ENCODE measurements around the gene SPOCK1. TPM values are rescaled to one million over a fixed set of nuclear protein-coding genes. Genes with fewer than 3 reads are reported as not detected.

SPOCK1 gene
- total RNA-seq, 2 experiments from 2014 or later = not detected

DNA sequence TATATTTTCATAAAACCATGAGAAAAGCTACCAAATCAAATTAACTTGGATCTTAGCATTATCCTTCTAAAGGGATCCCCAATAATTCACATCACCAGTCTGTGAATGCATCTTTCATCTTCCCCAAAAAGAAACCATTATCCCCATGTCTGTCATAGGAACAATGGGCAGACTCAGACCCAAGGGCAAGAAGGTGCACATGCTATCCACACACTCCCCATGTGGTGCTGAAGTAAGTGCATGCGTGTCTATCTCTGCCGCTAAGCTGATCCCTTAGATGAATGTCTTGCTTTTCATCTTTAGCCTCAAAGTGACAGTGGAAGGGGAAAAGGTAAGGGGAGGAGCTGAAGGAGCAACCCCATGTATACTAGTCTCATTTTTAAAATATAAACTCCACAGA lies 10.2 kb downstream of the SPOCK1 start:
- DNase-seq (no peak), ATAC-seq (no peak)
- Mint-ChIP-seq H3K4me3 (no peak overlapping the region), H3K27me3 (ENCODE audit: low read depth) (peaks cover 3% of the 10 kb centered on the region), H3K36me3 (ENCODE audit: low read depth) (no peaks in the 10 kb centered on the region), H3K9me3 (ENCODE audit: insufficient read depth) (no peaks in the 10 kb centered on the region), H3K27ac (no peak overlapping the region), H3K4me1 (ENCODE audit: low read depth) (no peaks in the 10 kb centered on the region)
- ChIA-PET POLR2A (no interaction called here), CTCF (no interaction called here)

GRCh38 chr5:137488516-137488915 lies 10.6 kb downstream of the SPOCK1 start:
- CTCF ChIA-PET = no interaction called here
- Mint-ChIP-seq H3K27ac (no peak overlapping the region), H3K27me3 (ENCODE audit: low read depth) (no peaks in the 10 kb centered on the region), H3K36me3 (ENCODE audit: low read depth) (no peaks in the 10 kb centered on the region), H3K4me1 (ENCODE audit: low read depth) (no peaks in the 10 kb centered on the region), H3K9me3 (ENCODE audit: insufficient read depth) (no peaks in the 10 kb centered on the region), H3K4me3 (no peak overlapping the region)
- POLR2A ChIA-PET = no interaction called here
- DNase-seq = no peak
- no peak for ATAC-seq

- H3K27me3 Mint-ChIP-seq (ENCODE audit: low read depth) = no peaks in the 10 kb centered on the region
- POLR2A ChIA-PET = no interaction called here
- no peaks in the 10 kb centered on the region for H3K4me1 Mint-ChIP-seq (ENCODE audit: low read depth)
- no peak overlapping the region for H3K27ac Mint-ChIP-seq
- DNase-seq (no peak), ATAC-seq (no peak)
- H3K9me3 Mint-ChIP-seq (ENCODE audit: insufficient read depth) = no peaks in the 10 kb centered on the region
- no peaks in the 10 kb centered on the region for H3K36me3 Mint-ChIP-seq (ENCODE audit: low read depth)
- CTCF ChIA-PET = no interaction called here
- H3K4me3 Mint-ChIP-seq = no peak overlapping the region
Measured at GRCh38 chr5:137487600-137487999, 11.5 kb downstream of the SPOCK1 start.

GRCh38 chr5:137486707-137487106 lies 12.4 kb downstream of the SPOCK1 start:
- CTCF ChIA-PET = no interaction called here
- H3K9me3 Mint-ChIP-seq (ENCODE audit: insufficient read depth) = no peaks in the 10 kb centered on the region
- DNase-seq = no peak

DNA sequence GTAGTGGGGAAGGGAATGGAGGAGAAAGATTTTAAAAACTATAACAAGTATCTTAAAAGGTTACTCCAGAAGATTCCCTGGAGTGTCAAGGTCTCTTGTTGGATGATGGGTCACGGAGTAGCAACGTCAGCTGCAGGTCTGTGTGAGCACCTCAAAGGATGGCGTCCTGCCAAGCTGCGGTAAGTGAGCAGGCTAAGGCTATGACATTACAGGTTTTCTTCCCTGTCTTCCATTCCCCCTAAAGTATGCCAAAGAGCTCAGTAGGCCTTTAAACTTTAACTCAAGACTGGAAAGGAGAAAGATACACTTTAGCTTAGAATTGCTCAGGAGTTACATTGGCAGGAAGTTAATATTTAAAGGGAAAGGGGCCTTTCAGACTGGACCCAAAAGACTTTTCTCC lies 17.5 kb downstream of the SPOCK1 start:
- no peak overlapping the region for H3K27ac Mint-ChIP-seq
- ATAC-seq (no peak), DNase-seq (no peak)
- no peaks in the 10 kb centered on the region for H3K36me3 Mint-ChIP-seq (ENCODE audit: low read depth)
- H3K9me3 Mint-ChIP-seq (ENCODE audit: insufficient read depth) = no peaks in the 10 kb centered on the region
- H3K27me3 Mint-ChIP-seq (ENCODE audit: low read depth) = peaks cover 2% of the 10 kb centered on the region
- H3K4me3 Mint-ChIP-seq = no peak overlapping the region
- no peaks in the 10 kb centered on the region for H3K4me1 Mint-ChIP-seq (ENCODE audit: low read depth)
- POLR2A ChIA-PET = no interaction called here
- CTCF ChIA-PET = no interaction called here

More at GRCh38 chr5:137486707-137487106, 12.4 kb downstream of the SPOCK1 start:
- Mint-ChIP-seq H3K27ac (no peak overlapping the region), H3K4me3 (no peak overlapping the region), H3K27me3 (ENCODE audit: low read depth) (no peaks in the 10 kb centered on the region), H3K36me3 (ENCODE audit: low read depth) (no peaks in the 10 kb centered on the region), H3K4me1 (ENCODE audit: low read depth) (no peaks in the 10 kb centered on the region)
- POLR2A ChIA-PET = no interaction called here
- ATAC-seq = no peak

DNA sequence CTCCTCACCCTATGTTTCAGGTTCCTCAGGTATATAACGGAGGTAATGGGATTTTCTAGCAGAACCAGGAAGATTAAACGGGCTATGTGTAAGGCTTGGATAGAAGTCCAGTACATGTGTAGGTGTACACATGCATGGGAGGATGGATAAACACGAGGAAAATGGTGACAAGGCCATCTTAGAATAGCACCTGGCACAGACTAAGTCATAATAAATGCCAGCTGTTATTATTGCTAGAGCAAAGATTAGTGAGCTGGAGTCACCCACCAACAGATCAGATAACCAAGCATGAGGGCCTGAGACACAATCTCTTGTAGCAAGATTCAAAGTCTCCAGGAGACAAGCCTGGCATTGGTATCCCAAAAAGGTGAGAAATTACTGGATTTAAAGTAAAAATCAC lies 21.1 kb downstream of the SPOCK1 start:
- POLR2A ChIA-PET = no interaction called here
- no peaks in the 10 kb centered on the region for H3K36me3 Mint-ChIP-seq (ENCODE audit: low read depth)
- no peak overlapping the region for H3K27ac Mint-ChIP-seq
- no peaks in the 10 kb centered on the region for H3K4me1 Mint-ChIP-seq (ENCODE audit: low read depth)
- H3K4me3 Mint-ChIP-seq = no peak overlapping the region
- CTCF ChIA-PET = interaction anchor here (1.1 kb wide), 1 partner anchor 158 kb away, joined by 3 read pairs; no protein-coding TSS in a partner anchor
- ATAC-seq (no peak), DNase-seq (no peak)
- no peaks in the 10 kb centered on the region for H3K9me3 Mint-ChIP-seq (ENCODE audit: insufficient read depth)
- H3K27me3 Mint-ChIP-seq (ENCODE audit: low read depth) = peaks cover 5% of the 10 kb centered on the region

GRCh38 chr5:137470921-137471220 lies 28.3 kb downstream of the SPOCK1 start:
- POLR2A ChIA-PET = no interaction called here
- no peaks in the 10 kb centered on the region for H3K9me3 Mint-ChIP-seq (ENCODE audit: insufficient read depth)
- ATAC-seq (no peak), DNase-seq (no peak)
- CTCF ChIA-PET = no interaction called here
- H3K4me3 Mint-ChIP-seq = no peak overlapping the region
- no peaks in the 10 kb centered on the region for H3K4me1 Mint-ChIP-seq (ENCODE audit: low read depth)
- H3K27ac Mint-ChIP-seq = no peak overlapping the region
- no peaks in the 10 kb centered on the region for H3K36me3 Mint-ChIP-seq (ENCODE audit: low read depth)
- peaks cover 10% of the 10 kb centered on the region for H3K27me3 Mint-ChIP-seq (ENCODE audit: low read depth)

DNA sequence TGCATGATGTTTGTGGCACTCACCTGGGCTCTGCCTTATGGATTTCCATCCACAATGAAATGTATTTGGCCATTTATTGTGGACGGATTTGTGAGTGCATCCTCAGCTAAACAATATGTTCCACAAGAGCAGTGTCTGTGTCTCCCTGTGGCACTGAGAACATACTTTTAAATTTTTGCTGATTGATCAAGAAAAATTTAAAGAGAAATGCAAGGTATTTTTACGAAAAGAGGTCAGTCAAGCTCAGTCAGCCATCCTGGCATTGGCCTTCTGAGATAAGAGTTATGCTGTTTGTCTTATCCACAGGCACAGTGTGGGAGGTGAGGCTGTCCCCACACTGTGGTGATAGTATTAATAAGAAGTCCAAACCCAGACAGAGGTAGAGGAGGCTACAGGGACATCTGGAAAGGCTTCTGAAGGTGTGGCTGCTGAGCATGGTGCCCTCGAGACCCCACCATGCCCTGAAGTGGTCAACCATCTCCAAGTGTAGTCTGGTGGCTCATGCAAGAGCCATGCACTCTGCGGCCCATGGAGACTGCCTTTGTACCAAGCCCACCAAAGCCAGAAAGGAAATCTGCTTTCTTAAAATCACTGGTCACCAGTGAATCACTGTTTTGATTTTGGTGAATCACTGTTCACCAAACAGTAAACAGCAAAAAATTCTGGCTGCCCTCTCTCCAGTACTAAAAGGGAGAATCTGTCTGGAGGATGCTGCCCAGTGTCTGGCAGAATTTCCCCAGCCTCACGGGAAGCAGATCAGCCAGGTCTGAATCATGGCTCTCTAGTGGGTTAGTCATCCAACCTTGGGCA lies 28.8 kb downstream of the SPOCK1 start:
- no peak for DNase-seq
- Mint-ChIP-seq H3K4me1 (ENCODE audit: low read depth) (no peaks in the 10 kb centered on the region), H3K27me3 (ENCODE audit: low read depth) (peaks cover 15% of the 10 kb centered on the region), H3K9me3 (ENCODE audit: insufficient read depth) (no peaks in the 10 kb centered on the region), H3K36me3 (ENCODE audit: low read depth) (no peaks in the 10 kb centered on the region), H3K27ac (no peak overlapping the region), H3K4me3 (no peak overlapping the region)
- CTCF ChIA-PET = no interaction called here
- no peak for ATAC-seq
- POLR2A ChIA-PET = no interaction called here

- ATAC-seq (no peak), DNase-seq (no peak)
- ChIA-PET POLR2A (no interaction called here), CTCF (interaction anchor here (1.0 kb wide), 1 partner anchor 32 kb away, joined by 3 read pairs; no protein-coding TSS in a partner anchor)
- Mint-ChIP-seq H3K27me3 (ENCODE audit: low read depth) (peaks cover 15% of the 10 kb centered on the region), H3K4me1 (ENCODE audit: low read depth) (no peaks in the 10 kb centered on the region), H3K27ac (no peak overlapping the region), H3K36me3 (ENCODE audit: low read depth) (no peaks in the 10 kb centered on the region), H3K9me3 (ENCODE audit: insufficient read depth) (no peaks in the 10 kb centered on the region), H3K4me3 (no peak overlapping the region)
Measured at GRCh38 chr5:137466889-137467288, 32.2 kb downstream of the SPOCK1 start.

DNA sequence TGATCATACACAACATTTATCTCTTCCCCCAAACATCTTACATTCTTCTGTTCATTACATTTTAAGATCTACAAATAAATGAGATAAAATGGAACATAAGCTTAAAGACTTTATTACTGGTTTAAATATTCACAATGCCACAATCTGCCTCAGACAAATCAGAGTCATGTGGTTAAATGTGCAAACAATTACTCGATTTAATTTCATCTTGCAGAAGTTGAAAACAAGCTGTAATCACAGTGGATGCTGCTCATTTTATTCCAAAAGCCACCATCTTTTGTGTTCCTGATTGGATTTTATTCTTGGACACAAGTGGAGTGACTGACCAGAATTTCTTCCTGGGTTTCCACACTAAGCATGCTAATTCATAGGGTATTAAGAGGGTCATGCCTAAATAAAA lies 33.2 kb downstream of the SPOCK1 start:
- POLR2A ChIA-PET = no interaction called here
- H3K36me3 Mint-ChIP-seq (ENCODE audit: low read depth) = no peaks in the 10 kb centered on the region
- ATAC-seq (no peak), DNase-seq (no peak)
- H3K4me1 Mint-ChIP-seq (ENCODE audit: low read depth) = no peaks in the 10 kb centered on the region
- H3K4me3 Mint-ChIP-seq = no peak overlapping the region
- no peak overlapping the region for H3K27ac Mint-ChIP-seq
- H3K27me3 Mint-ChIP-seq (ENCODE audit: low read depth) = peaks cover 13% of the 10 kb centered on the region
- CTCF ChIA-PET = no interaction called here
- H3K9me3 Mint-ChIP-seq (ENCODE audit: insufficient read depth) = no peaks in the 10 kb centered on the region

- Mint-ChIP-seq H3K27me3 (ENCODE audit: low read depth) (peaks cover 9% of the 10 kb centered on the region), H3K27ac (no peak overlapping the region), H3K4me3 (no peak overlapping the region), H3K36me3 (ENCODE audit: low read depth) (no peaks in the 10 kb centered on the region), H3K4me1 (ENCODE audit: low read depth) (no peaks in the 10 kb centered on the region), H3K9me3 (ENCODE audit: insufficient read depth) (no peaks in the 10 kb centered on the region)
- ChIA-PET POLR2A (no interaction called here), CTCF (no interaction called here)
- DNase-seq (no peak), ATAC-seq (no peak)
Measured at GRCh38 chr5:137462816-137463520, 36.2 kb downstream of the SPOCK1 start.

DNA sequence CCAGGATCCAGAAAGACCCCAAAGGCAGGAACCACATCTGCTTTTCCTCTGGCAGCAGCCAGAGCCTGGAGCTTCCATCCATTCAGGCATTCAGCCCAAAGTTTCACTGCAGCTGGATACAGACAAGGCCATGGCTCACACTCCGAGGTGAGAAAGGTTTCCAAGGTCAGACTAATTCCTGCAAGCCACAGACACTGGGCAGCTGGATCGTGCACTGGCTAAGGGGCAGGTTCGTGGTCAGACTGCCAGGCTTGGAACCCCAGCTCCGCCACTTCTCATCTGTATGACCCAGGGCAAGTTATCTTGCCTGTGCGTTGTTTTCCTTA lies 36.9 kb downstream of the SPOCK1 start:
- H3K27ac Mint-ChIP-seq = no peak overlapping the region
- no peaks in the 10 kb centered on the region for H3K4me1 Mint-ChIP-seq (ENCODE audit: low read depth)
- ATAC-seq = no peak
- H3K27me3 Mint-ChIP-seq (ENCODE audit: low read depth) = peaks cover 9% of the 10 kb centered on the region
- DNase-seq = no peak
- H3K9me3 Mint-ChIP-seq (ENCODE audit: insufficient read depth) = no peaks in the 10 kb centered on the region
- CTCF ChIA-PET = no interaction called here
- H3K4me3 Mint-ChIP-seq = no peak overlapping the region
- POLR2A ChIA-PET = no interaction called here
- H3K36me3 Mint-ChIP-seq (ENCODE audit: low read depth) = no peaks in the 10 kb centered on the region

Data from activated CD8-positive, alpha-beta T cell treated with anti-CD3 and anti-CD28 coated beads, Interleukin-2, amount 10 ng/mL, durations not matched to agents 7 days and 5 days (primary cell).